Measurements from ENCODE around the gene ZNF213. TPM values are rescaled to one million over a fixed set of nuclear protein-coding genes. Genes with fewer than 3 reads are reported as not detected.
A peak's percentile ranks its signal among the peaks of the same experiment; 100 is the strongest.
"Not testable (repeated sequence)": the region's sequence is repeated elsewhere in the genome, so short reads cannot be mapped to it uniquely, and the experiment has no call there.

ZNF213 gene
- total RNA-seq, 1 experiment from 2014 or later: 2.0 TPM

GRCh38 chr16:3133844-3134243 is 985 bp upstream of the ZNF213 start:
- Histone ChIP-seq H3K4me1 (ENCODE audit: low read length) (peaks cover 44% of the 10 kb centered on the region), H2AFZ (ENCODE audit: low read length) (no peak overlapping the region), H3K4me3 (ENCODE audit: low read length) (peak overlapping the region; percentile 91)

GRCh38 chr16:3135126-3135715 is 392 bp downstream of the ZNF213 start:
- peak; percentile 61 for DNase-seq
- Histone ChIP-seq H3K79me2 (ENCODE audit: low read length) (peaks cover 42% of the 10 kb centered on the region), H3K9ac (ENCODE audit: low read length) (peak overlapping the region; percentile 93), H2AFZ (ENCODE audit: low read length) (0 out of 2 replicates have a peak overlapping the region, but pooled peaks have one; percentile 61), H3K36me3 (ENCODE audit: insufficient read depth, low read length) (peaks cover 7% of the 10 kb centered on the region; the same call in 1 of the 2 replicates), H3K4me1 (ENCODE audit: low read length) (peaks cover 32% of the 10 kb centered on the region), H3K9me3 (ENCODE audit: low read length) (no peaks in the 10 kb centered on the region), H3K27ac (ENCODE audit: low read length) (peak overlapping the region; percentile 25; the same call in 1 of the 2 replicates), H3K27me3 (ENCODE audit: low read length) (no peaks in the 10 kb centered on the region), H3K4me3 (ENCODE audit: low read length) (peak overlapping the region; percentile 76), H3K4me2 (ENCODE audit: low read depth, low read length, poor library complexity, severe bottlenecking) (peak overlapping the region; percentile 93), H4K20me1 (ENCODE audit: insufficient read depth, low read depth, low read length) (peaks cover 9% of the 10 kb centered on the region), H3K9me2 (replicated peaks; ENCODE audit: insufficient read depth, low read length) (no peaks in the 10 kb centered on the region)

More at GRCh38 chr16:3133844-3134243, 985 bp upstream of the ZNF213 start:
- H3K9me2 ChIP-seq (replicated peaks; ENCODE audit: insufficient read depth, low read length): no peaks in the 10 kb centered on the region
- H3K79me2 ChIP-seq (ENCODE audit: low read length): peaks cover 42% of the 10 kb centered on the region
- H3K9ac ChIP-seq (ENCODE audit: low read length): peak overlapping the region; percentile 90
- H3K4me2 ChIP-seq (ENCODE audit: low read depth, low read length, poor library complexity, severe bottlenecking): peak overlapping the region; percentile 99
- no peaks in the 10 kb centered on the region for H3K27me3 ChIP-seq (ENCODE audit: low read length)
- no peaks in the 10 kb centered on the region for H3K9me3 ChIP-seq (ENCODE audit: low read length)
- H3K36me3 ChIP-seq (ENCODE audit: insufficient read depth, low read length): peaks cover 7% of the 10 kb centered on the region; the same call in 1 of the 2 replicates
- peaks cover 9% of the 10 kb centered on the region for H4K20me1 ChIP-seq (ENCODE audit: insufficient read depth, low read depth, low read length)
- no peak for DNase-seq
- H3K27ac ChIP-seq (ENCODE audit: low read length): peak overlapping the region; percentile 67

GRCh38 chr16:3137267-3137666 is 2.4 kb downstream of the ZNF213 start:
- DNase-seq: no peak
- peak overlapping the region; percentile 3; the same call in 1 of the 2 replicates for H3K9ac ChIP-seq (ENCODE audit: low read length)
- no peak overlapping the region for H3K4me3 ChIP-seq (ENCODE audit: low read length)
- H3K36me3 ChIP-seq (ENCODE audit: insufficient read depth, low read length): no peaks in the 10 kb centered on the region
- H4K20me1 ChIP-seq (ENCODE audit: insufficient read depth, low read depth, low read length): peaks cover 9% of the 10 kb centered on the region
- peak overlapping the region; percentile 93 for H3K4me2 ChIP-seq (ENCODE audit: low read depth, low read length, poor library complexity, severe bottlenecking)
- no peaks in the 10 kb centered on the region for H3K9me3 ChIP-seq (ENCODE audit: low read length)
- peaks cover 38% of the 10 kb centered on the region for H3K79me2 ChIP-seq (ENCODE audit: low read length)
- no peak overlapping the region for H3K27ac ChIP-seq (ENCODE audit: low read length)
- no peaks in the 10 kb centered on the region for H3K9me2 ChIP-seq (replicated peaks; ENCODE audit: insufficient read depth, low read length)
- H2AFZ ChIP-seq (ENCODE audit: low read length): no peak overlapping the region
- peaks cover 30% of the 10 kb centered on the region for H3K4me1 ChIP-seq (ENCODE audit: low read length)
- H3K27me3 ChIP-seq (ENCODE audit: low read length): no peaks in the 10 kb centered on the region

- Histone ChIP-seq H4K20me1 (ENCODE audit: insufficient read depth, low read depth, low read length) (peaks cover 9% of the 10 kb centered on the region), H3K9me3 (ENCODE audit: low read length) (no peaks in the 10 kb centered on the region), H3K4me1 (ENCODE audit: low read length) (peaks cover 26% of the 10 kb centered on the region), H3K79me2 (ENCODE audit: low read length) (peaks cover 27% of the 10 kb centered on the region), H3K27ac (ENCODE audit: low read length) (no peak overlapping the region), H3K4me3 (ENCODE audit: low read length) (no peak overlapping the region), H3K36me3 (ENCODE audit: insufficient read depth, low read length) (no peaks in the 10 kb centered on the region), H3K9me2 (replicated peaks; ENCODE audit: insufficient read depth, low read length) (no peaks in the 10 kb centered on the region), H3K27me3 (ENCODE audit: low read length) (no peaks in the 10 kb centered on the region), H3K9ac (ENCODE audit: low read length) (no peak overlapping the region), H3K4me2 (ENCODE audit: low read depth, low read length, poor library complexity, severe bottlenecking) (no peak overlapping the region), H2AFZ (ENCODE audit: low read length) (no peak overlapping the region)
- DNase-seq: no peak
Measured at GRCh38 chr16:3138342-3138741, 3.5 kb downstream of the ZNF213 start.

- DNase-seq: no peak
- H3K4me1 ChIP-seq (ENCODE audit: low read length): peaks cover 24% of the 10 kb centered on the region
- no peak overlapping the region for H2AFZ ChIP-seq (ENCODE audit: low read length)
- no peak overlapping the region for H3K4me3 ChIP-seq (ENCODE audit: low read length)
- H4K20me1 ChIP-seq (ENCODE audit: insufficient read depth, low read depth, low read length): peaks cover 6% of the 10 kb centered on the region
- H3K9me3 ChIP-seq (ENCODE audit: low read length): no peaks in the 10 kb centered on the region
- no peak overlapping the region for H3K27ac ChIP-seq (ENCODE audit: low read length)
- peaks cover 23% of the 10 kb centered on the region for H3K79me2 ChIP-seq (ENCODE audit: low read length)
- H3K27me3 ChIP-seq (ENCODE audit: low read length): no peaks in the 10 kb centered on the region
- no peak overlapping the region for H3K4me2 ChIP-seq (ENCODE audit: low read depth, low read length, poor library complexity, severe bottlenecking)
- no peak overlapping the region for H3K9ac ChIP-seq (ENCODE audit: low read length)
- no peaks in the 10 kb centered on the region for H3K9me2 ChIP-seq (replicated peaks; ENCODE audit: insufficient read depth, low read length)
- H3K36me3 ChIP-seq (ENCODE audit: insufficient read depth, low read length): no peaks in the 10 kb centered on the region
Measured at GRCh38 chr16:3138823-3139426, 4.1 kb downstream of the ZNF213 start.

GRCh38 chr16:3139561-3139960 is 4.7 kb downstream of the ZNF213 start:
- not testable (repeated sequence) for H3K9me3 ChIP-seq (ENCODE audit: low read length); H3K36me3 ChIP-seq (ENCODE audit: insufficient read depth, low read length); H3K27ac ChIP-seq (ENCODE audit: low read length); H3K4me2 ChIP-seq (ENCODE audit: low read depth, low read length, poor library complexity, severe bottlenecking); H3K9ac ChIP-seq (ENCODE audit: low read length); H3K9me2 ChIP-seq (replicated peaks; ENCODE audit: insufficient read depth, low read length); H3K4me3 ChIP-seq (ENCODE audit: low read length); H3K27me3 ChIP-seq (ENCODE audit: low read length); H2AFZ ChIP-seq (ENCODE audit: low read length); DNase-seq; H4K20me1 ChIP-seq (ENCODE audit: insufficient read depth, low read depth, low read length)
- Histone ChIP-seq H3K79me2 (ENCODE audit: low read length) (peaks cover 17% of the 10 kb centered on the region), H3K4me1 (ENCODE audit: low read length) (peaks cover 24% of the 10 kb centered on the region)

- H2AFZ ChIP-seq (ENCODE audit: low read length): no peak overlapping the region
- no peaks in the 10 kb centered on the region for H3K36me3 ChIP-seq (ENCODE audit: insufficient read depth, low read length)
- no peaks in the 10 kb centered on the region for H3K9me2 ChIP-seq (replicated peaks; ENCODE audit: insufficient read depth, low read length)
- H3K79me2 ChIP-seq (ENCODE audit: low read length): peaks cover 8% of the 10 kb centered on the region
- H3K27ac ChIP-seq (ENCODE audit: low read length): no peak overlapping the region
- no peaks in the 10 kb centered on the region for H3K27me3 ChIP-seq (ENCODE audit: low read length)
- H3K4me1 ChIP-seq (ENCODE audit: low read length): peaks cover 21% of the 10 kb centered on the region
- no peaks in the 10 kb centered on the region for H3K9me3 ChIP-seq (ENCODE audit: low read length)
- DNase-seq: no peak
- no peak overlapping the region for H3K9ac ChIP-seq (ENCODE audit: low read length)
- H3K4me2 ChIP-seq (ENCODE audit: low read depth, low read length, poor library complexity, severe bottlenecking): no peak overlapping the region
- H3K4me3 ChIP-seq (ENCODE audit: low read length): no peak overlapping the region
- H4K20me1 ChIP-seq (ENCODE audit: insufficient read depth, low read depth, low read length): no peaks in the 10 kb centered on the region
Measured at GRCh38 chr16:3140603-3141427, 6.0 kb downstream of the ZNF213 start.

GRCh38 chr16:3141781-3142311 is 7.0 kb downstream of the ZNF213 start:
- H2AFZ ChIP-seq (ENCODE audit: low read length): no peak overlapping the region
- no peak overlapping the region for H3K9ac ChIP-seq (ENCODE audit: low read length)
- H3K27me3 ChIP-seq (ENCODE audit: low read length): no peaks in the 10 kb centered on the region
- H3K27ac ChIP-seq (ENCODE audit: low read length): no peak overlapping the region
- H3K36me3 ChIP-seq (ENCODE audit: insufficient read depth, low read length): no peaks in the 10 kb centered on the region
- DNase-seq: no peak
- H4K20me1 ChIP-seq (ENCODE audit: insufficient read depth, low read depth, low read length): no peaks in the 10 kb centered on the region
- no peak overlapping the region for H3K4me2 ChIP-seq (ENCODE audit: low read depth, low read length, poor library complexity, severe bottlenecking)
- no peaks in the 10 kb centered on the region for H3K9me2 ChIP-seq (replicated peaks; ENCODE audit: insufficient read depth, low read length)
- peaks cover 12% of the 10 kb centered on the region for H3K4me1 ChIP-seq (ENCODE audit: low read length)
- no peaks in the 10 kb centered on the region for H3K9me3 ChIP-seq (ENCODE audit: low read length)
- peaks cover 2% of the 10 kb centered on the region; the same call in 1 of the 2 replicates for H3K79me2 ChIP-seq (ENCODE audit: low read length)
- H3K4me3 ChIP-seq (ENCODE audit: low read length): no peak overlapping the region
